ENCODE measurements around the gene HNRNPF. TPM values are rescaled to one million over a fixed set of nuclear protein-coding genes. Genes with fewer than 3 reads are reported as not detected.
A peak's percentile ranks its signal among the peaks of the same experiment; 100 is the strongest.

Gene HNRNPF
- total RNA-seq, 1 donor, result 229 TPM

GRCh38 chr10:43370671-43371215, 38.2 kb downstream of the HNRNPF start:
- Histone ChIP-seq H4K20me1 (ENCODE audit: insufficient read depth, low read length) (no peaks in the 10 kb centered on the region), H3K9me3 (ENCODE audit: low read depth, low read length) (no peaks in the 10 kb centered on the region), H3K36me3 (ENCODE audit: insufficient read depth, low read length) (no peaks in the 10 kb centered on the region), H3K4me2 (ENCODE audit: insufficient read depth, low read length) (no peak overlapping the region), H3K4me1 (ENCODE audit: insufficient read depth, low read length) (no peaks in the 10 kb centered on the region), H3K79me2 (ENCODE audit: insufficient read depth, low read length) (no peaks in the 10 kb centered on the region), H2AFZ (ENCODE audit: low read length) (no peak overlapping the region), H3K4me3 (ENCODE audit: insufficient read depth, low read length) (no peak overlapping the region), H3K27me3 (ENCODE audit: insufficient read depth, low read length) (no peaks in the 10 kb centered on the region), H3K27ac (ENCODE audit: low read depth, low read length) (no peak overlapping the region)
- no peak for TF ChIP-seq CTCF (IDR thresholded peaks at IDR 0.05; ENCODE audit: extremely low read depth, low read depth, low read length)
- DNase-seq (ENCODE audit: insufficient read length, low spot score, missing footprints), result no peak

- H3K4me1 ChIP-seq (ENCODE audit: insufficient read depth, low read length), result no peaks in the 10 kb centered on the region
- no peak for TF ChIP-seq CTCF (IDR thresholded peaks at IDR 0.05; ENCODE audit: extremely low read depth, low read depth, low read length)
- no peaks in the 10 kb centered on the region for H3K9me3 ChIP-seq (ENCODE audit: low read depth, low read length)
- no peaks in the 10 kb centered on the region for H3K36me3 ChIP-seq (ENCODE audit: insufficient read depth, low read length)
- H3K79me2 ChIP-seq (ENCODE audit: insufficient read depth, low read length), result no peaks in the 10 kb centered on the region
- H2AFZ ChIP-seq (ENCODE audit: low read length), result no peak overlapping the region
- H3K27ac ChIP-seq (ENCODE audit: low read depth, low read length), result no peak overlapping the region
- H3K27me3 ChIP-seq (ENCODE audit: insufficient read depth, low read length), result no peaks in the 10 kb centered on the region
- no peak overlapping the region for H3K4me2 ChIP-seq (ENCODE audit: insufficient read depth, low read length)
- H3K4me3 ChIP-seq (ENCODE audit: insufficient read depth, low read length), result no peak overlapping the region
- no peaks in the 10 kb centered on the region for H4K20me1 ChIP-seq (ENCODE audit: insufficient read depth, low read length)
- no peak for DNase-seq (ENCODE audit: insufficient read length, low spot score, missing footprints)
Observed at GRCh38 chr10:43369921-43370320, 39.1 kb downstream of the HNRNPF start.

- no peaks in the 10 kb centered on the region for H3K36me3 ChIP-seq (ENCODE audit: insufficient read depth, low read length)
- H3K79me2 ChIP-seq (ENCODE audit: insufficient read depth, low read length), result no peaks in the 10 kb centered on the region
- DNase-seq (ENCODE audit: insufficient read length, low spot score, missing footprints), result no peak
- no peaks in the 10 kb centered on the region for H3K4me1 ChIP-seq (ENCODE audit: insufficient read depth, low read length)
- no peaks in the 10 kb centered on the region for H4K20me1 ChIP-seq (ENCODE audit: insufficient read depth, low read length)
- H3K27me3 ChIP-seq (ENCODE audit: insufficient read depth, low read length), result no peaks in the 10 kb centered on the region
- no peak overlapping the region for H3K4me2 ChIP-seq (ENCODE audit: insufficient read depth, low read length)
- no peak for TF ChIP-seq CTCF (IDR thresholded peaks at IDR 0.05; ENCODE audit: extremely low read depth, low read depth, low read length)
- no peak overlapping the region for H3K4me3 ChIP-seq (ENCODE audit: insufficient read depth, low read length)
- no peak overlapping the region for H2AFZ ChIP-seq (ENCODE audit: low read length)
- no peak overlapping the region for H3K27ac ChIP-seq (ENCODE audit: low read depth, low read length)
- no peaks in the 10 kb centered on the region for H3K9me3 ChIP-seq (ENCODE audit: low read depth, low read length)
Observed at GRCh38 chr10:43365001-43365400, 44.0 kb downstream of the HNRNPF start.

DNA sequence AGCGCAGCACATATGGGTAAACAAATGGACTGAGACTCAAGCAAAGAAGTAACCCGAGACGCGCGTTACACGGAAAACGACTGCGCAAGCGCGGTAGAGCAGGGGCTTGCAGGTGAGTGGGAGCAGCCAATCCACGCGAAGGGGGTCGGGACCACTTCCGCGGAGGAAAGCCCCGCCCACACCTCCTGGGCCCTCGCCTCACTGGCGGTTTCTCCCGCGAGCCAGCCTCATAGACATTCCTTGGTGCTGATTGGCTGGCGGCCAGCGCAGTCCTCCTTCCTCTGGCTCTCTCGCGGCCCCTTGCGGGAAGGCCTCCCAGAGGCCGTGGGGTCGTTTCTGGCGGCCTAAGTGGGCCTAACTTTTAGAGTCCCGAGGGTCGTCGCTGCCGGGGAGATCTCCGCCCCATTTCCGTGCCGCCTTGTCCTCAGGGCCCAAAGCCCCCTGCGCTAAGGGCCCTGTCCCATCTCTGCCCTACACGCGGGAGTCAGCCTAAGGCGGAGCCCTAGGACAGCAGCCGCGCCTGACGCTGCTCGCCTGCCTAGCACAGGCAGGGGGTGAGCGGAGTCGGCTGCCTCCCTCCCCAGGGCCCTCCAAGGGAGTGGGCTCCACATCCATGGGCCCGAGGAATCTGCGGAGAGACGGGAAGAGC, 46.7 kb downstream of the HNRNPF start:
- peak overlapping the region; percentile 96 for H2AFZ ChIP-seq (ENCODE audit: low read length)
- H3K27me3 ChIP-seq (ENCODE audit: insufficient read depth, low read length), result no peaks in the 10 kb centered on the region
- H3K4me3 ChIP-seq (ENCODE audit: insufficient read depth, low read length), result peak overlapping the region; percentile 73
- H3K79me2 ChIP-seq (ENCODE audit: insufficient read depth, low read length), result no peaks in the 10 kb centered on the region
- peak overlapping the region; percentile 91 for H3K4me2 ChIP-seq (ENCODE audit: insufficient read depth, low read length)
- H4K20me1 ChIP-seq (ENCODE audit: insufficient read depth, low read length), result no peaks in the 10 kb centered on the region
- DNase-seq (ENCODE audit: insufficient read length, low spot score, missing footprints), result peak; percentile 95
- no peaks in the 10 kb centered on the region for H3K9me3 ChIP-seq (ENCODE audit: low read depth, low read length)
- H3K4me1 ChIP-seq (ENCODE audit: insufficient read depth, low read length), result no peaks in the 10 kb centered on the region
- no peaks in the 10 kb centered on the region for H3K36me3 ChIP-seq (ENCODE audit: insufficient read depth, low read length)
- TF ChIP-seq CTCF (IDR thresholded peaks at IDR 0.05; ENCODE audit: extremely low read depth, low read depth, low read length), result peak; percentile 30
- H3K27ac ChIP-seq (ENCODE audit: low read depth, low read length), result no peak overlapping the region

All from osteoblast (primary cell).